Neural progenitor cell (in vitro differentiated cells): Measurements from ENCODE around the gene MGLL. TPM values are rescaled to one million over a fixed set of nuclear protein-coding genes. Genes with fewer than 3 reads are reported as not detected.

Experiments used
- DNase-seq: peaks from one replicate; pipeline ENCODE4 v3.0.0-alpha.2; 2016; ENCODE audit warnings: low spot score
- H2AFZ ChIP-seq: fragments of 200-600 bp; sonication (generic); replicated peaks from 2 replicates; pipeline ENCODE4 v1.6.1; 2016; ENCODE audit warnings: antibody characterized with exemption
- H3F3A ChIP-seq: fragments of 200-600 bp; sonication (generic); 2 replicates; pipeline ENCODE4 v1.6.1; 2016; ENCODE audit warnings: antibody characterized with exemption, low read depth
- H3K27ac ChIP-seq: fragments of 200-600 bp; sonication (generic); 2 replicates; pipeline ENCODE4 v1.5.1; 2016; ENCODE audit warnings: mild to moderate bottlenecking
- H3K27me3 ChIP-seq: fragments of 200-600 bp; sonication (generic); 2 replicates; pipeline ENCODE4 v1.6.1; 2016; ENCODE audit warnings: mild to moderate bottlenecking, moderate library complexity
- H3K36me3 ChIP-seq: fragments of 200-600 bp; sonication (generic); 2 replicates; pipeline ENCODE4 v1.5.1; 2016
- H3K4me1 ChIP-seq: fragments of 200-600 bp; sonication (generic); 2 replicates; pipeline ENCODE4 v1.6.1; 2016; ENCODE audit warnings: mixed run types
- H3K4me2 ChIP-seq: fragments of 200-600 bp; sonication (generic); 2 replicates; pipeline ENCODE4 v1.6.1; 2016
- H3K4me3 ChIP-seq: fragments of 200-600 bp; sonication (generic); 2 replicates; pipeline ENCODE4 v1.5.1; 2016
- H3K79me2 ChIP-seq: fragments of 200-600 bp; sonication (generic); 2 replicates; pipeline ENCODE4 v1.6.1; 2016; ENCODE audit warnings: low read depth
- H3K9ac ChIP-seq: fragments of 200-600 bp; sonication (generic); 2 replicates; pipeline ENCODE4 v1.6.1; 2016
- H3K9me3 ChIP-seq: fragments of 200-600 bp; sonication (generic); 2 replicates; pipeline ENCODE4 v1.5.1; 2016; ENCODE audit warnings: low read depth
- H4K20me1 ChIP-seq: fragments of 200-600 bp; sonication (generic); 2 replicates; pipeline ENCODE4 v1.6.1; 2016; ENCODE audit warnings: low read depth
- H3K27ac Mint-ChIP-seq: 3 replicates; pipeline ENCODE4 v1.8.0; 2021; ENCODE audit warnings: mixed read lengths
- H3K27me3 Mint-ChIP-seq: 2 replicates; pipeline ENCODE4 v1.8.0; 2022; ENCODE audit warnings: low read depth, mild to moderate bottlenecking, inconsistent platforms, moderate library complexity, mixed read lengths; ENCODE audit not compliant: insufficient read depth
- H3K36me3 Mint-ChIP-seq: 3 replicates; pipeline ENCODE4 v1.8.0; 2021; ENCODE audit warnings: mixed read lengths
- H3K4me1 Mint-ChIP-seq: 3 replicates; pipeline ENCODE4 v1.8.0; 2021; ENCODE audit warnings: mixed read lengths
- H3K4me3 Mint-ChIP-seq: 3 replicates; pipeline ENCODE4 v1.8.0; 2021; ENCODE audit warnings: mild to moderate bottlenecking, moderate library complexity, mixed read lengths
- H3K9me3 Mint-ChIP-seq: 3 replicates; pipeline ENCODE4 v1.8.0; 2020; ENCODE audit warnings: mixed read lengths
- EZH2 ChIP-seq: fragments of 200-600 bp; sonication (generic); IDR thresholded peaks from 2 replicates; pipeline ENCODE4 v1.6.1; 2017; ENCODE audit warnings: antibody characterized with exemption, mild to moderate bottlenecking, moderate library complexity
- EZH2phosphoT487 ChIP-seq: fragments of 200-600 bp; sonication (generic); IDR thresholded peaks from 2 replicates; pipeline ENCODE4 v1.6.1; 2017; ENCODE audit warnings: antibody characterized with exemption
- total RNA-seq: library from RNA; depleted of rRNA; stranded (reverse); fragments of >200 nt; gene quantifications from 2 replicates; pipeline ENCODE4 v1.2.3, GENCODE V29; 2015; ENCODE audit warnings: low replicate concordance
- TF ChIP-seq, protein P1 (sequence below): fragments of 200-600 bp; sonication (generic); IDR thresholded peaks from 2 replicates; pipeline ENCODE4 v1.5.1; 2017; ENCODE audit warnings: antibody characterized with exemption, mild to moderate bottlenecking

MGLL gene
- total RNA-seq, 1 donor from 2014 or later, result 0.15 TPM

DNA sequence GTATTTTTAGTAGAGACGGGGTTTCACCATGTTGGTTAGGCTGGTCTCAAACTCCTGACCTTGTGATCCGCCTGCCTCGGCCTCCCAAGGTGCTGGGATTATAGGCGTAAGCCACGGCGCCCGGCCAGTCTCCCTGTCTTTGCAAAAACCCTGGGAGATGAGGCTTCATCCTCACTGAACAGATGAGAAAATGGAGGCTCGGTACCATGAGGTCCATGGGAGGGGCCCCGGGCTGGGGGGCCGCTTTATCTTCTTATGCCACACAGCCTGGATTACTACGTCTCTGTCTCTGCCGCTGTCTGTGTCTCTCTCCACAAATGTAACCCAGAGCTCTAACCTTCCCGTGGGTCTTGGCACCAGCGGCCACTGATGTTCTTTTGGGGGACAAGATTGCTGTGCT is 110.4 kb downstream of the MGLL start:
- H3K27me3 Mint-ChIP-seq, result peaks cover 10% of the 10 kb centered on the region
- no peak for DNase-seq
- H3K4me3 Mint-ChIP-seq, result no peak overlapping the region
- peak overlapping the region; percentile 61 for H3K27ac Mint-ChIP-seq
- Histone ChIP-seq H3K27ac (no peak overlapping the region), H3K4me3 (no peak overlapping the region), H3K9ac (no peak overlapping the region), H3K27me3 (no peaks in the 10 kb centered on the region), H3K4me1 (peaks cover 19% of the 10 kb centered on the region), H3F3A (peaks cover 8% of the 10 kb centered on the region), H3K36me3 (no peaks in the 10 kb centered on the region), H3K9me3 (no peaks in the 10 kb centered on the region), H3K4me2 (no peak overlapping the region), H2AFZ (no peak overlapping the region), H3K79me2 (no peaks in the 10 kb centered on the region), H4K20me1 (no peaks in the 10 kb centered on the region)
- TF ChIP-seq EZH2phosphoT487 (no peak), EZH2 (no peak)
- TF ChIP-seq, protein P1, sequence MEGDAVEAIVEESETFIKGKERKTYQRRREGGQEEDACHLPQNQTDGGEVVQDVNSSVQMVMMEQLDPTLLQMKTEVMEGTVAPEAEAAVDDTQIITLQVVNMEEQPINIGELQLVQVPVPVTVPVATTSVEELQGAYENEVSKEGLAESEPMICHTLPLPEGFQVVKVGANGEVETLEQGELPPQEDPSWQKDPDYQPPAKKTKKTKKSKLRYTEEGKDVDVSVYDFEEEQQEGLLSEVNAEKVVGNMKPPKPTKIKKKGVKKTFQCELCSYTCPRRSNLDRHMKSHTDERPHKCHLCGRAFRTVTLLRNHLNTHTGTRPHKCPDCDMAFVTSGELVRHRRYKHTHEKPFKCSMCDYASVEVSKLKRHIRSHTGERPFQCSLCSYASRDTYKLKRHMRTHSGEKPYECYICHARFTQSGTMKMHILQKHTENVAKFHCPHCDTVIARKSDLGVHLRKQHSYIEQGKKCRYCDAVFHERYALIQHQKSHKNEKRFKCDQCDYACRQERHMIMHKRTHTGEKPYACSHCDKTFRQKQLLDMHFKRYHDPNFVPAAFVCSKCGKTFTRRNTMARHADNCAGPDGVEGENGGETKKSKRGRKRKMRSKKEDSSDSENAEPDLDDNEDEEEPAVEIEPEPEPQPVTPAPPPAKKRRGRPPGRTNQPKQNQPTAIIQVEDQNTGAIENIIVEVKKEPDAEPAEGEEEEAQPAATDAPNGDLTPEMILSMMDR, result no peak
- peaks cover 51% of the 10 kb centered on the region for H3K4me1 Mint-ChIP-seq
- no peaks in the 10 kb centered on the region for H3K36me3 Mint-ChIP-seq
- no peaks in the 10 kb centered on the region for H3K9me3 Mint-ChIP-seq

DNA sequence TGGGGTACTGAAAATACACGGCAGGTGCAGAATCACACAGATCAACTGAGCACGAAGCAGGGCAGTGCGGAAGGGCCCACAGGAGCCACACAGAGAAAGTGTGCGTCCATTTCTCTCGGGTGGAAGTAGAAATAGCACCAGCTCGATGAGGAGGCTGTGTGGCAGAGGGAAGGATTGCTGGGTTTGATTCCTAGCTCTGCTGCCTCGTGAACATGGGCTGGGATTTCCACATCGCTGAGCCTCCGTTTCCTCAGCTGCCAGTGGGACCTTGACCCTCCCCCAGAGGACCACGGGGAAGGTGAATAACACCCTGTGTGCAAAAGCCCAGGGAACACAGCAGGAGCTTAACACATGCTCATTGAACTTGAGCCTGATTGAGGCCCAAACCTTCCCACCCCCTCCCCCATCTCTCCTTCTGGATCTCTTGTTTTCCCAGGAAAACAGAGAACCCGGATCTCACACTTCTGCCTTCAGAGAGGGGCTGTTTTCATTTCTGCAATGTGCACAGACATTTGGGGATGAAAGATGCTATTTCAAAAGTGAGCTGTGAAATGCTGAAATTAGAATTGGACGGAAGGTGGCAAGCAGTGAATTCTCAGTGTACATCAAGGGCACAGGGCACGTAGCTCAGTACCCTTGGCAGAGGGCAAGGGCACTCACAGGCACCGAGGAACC is 111.2 kb downstream of the MGLL start:
- Histone ChIP-seq H3K79me2 (no peaks in the 10 kb centered on the region), H3K9me3 (no peaks in the 10 kb centered on the region), H3K4me3 (no peak overlapping the region), H4K20me1 (no peaks in the 10 kb centered on the region), H3K36me3 (no peaks in the 10 kb centered on the region), H3K27ac (no peak overlapping the region), H2AFZ (no peak overlapping the region), H3K27me3 (no peaks in the 10 kb centered on the region), H3K4me1 (peaks cover 19% of the 10 kb centered on the region), H3K9ac (no peak overlapping the region), H3K4me2 (no peak overlapping the region), H3F3A (peaks cover 8% of the 10 kb centered on the region)
- TF ChIP-seq, protein P1, result no peak
- TF ChIP-seq EZH2 (no peak), EZH2phosphoT487 (no peak)
- H3K36me3 Mint-ChIP-seq, result no peaks in the 10 kb centered on the region
- peaks cover 9% of the 10 kb centered on the region for H3K27me3 Mint-ChIP-seq
- peak overlapping the region; percentile 31 for H3K27ac Mint-ChIP-seq
- H3K4me1 Mint-ChIP-seq, result peaks cover 46% of the 10 kb centered on the region
- H3K4me3 Mint-ChIP-seq, result no peak overlapping the region
- DNase-seq, result no peak
- no peaks in the 10 kb centered on the region for H3K9me3 Mint-ChIP-seq

DNA sequence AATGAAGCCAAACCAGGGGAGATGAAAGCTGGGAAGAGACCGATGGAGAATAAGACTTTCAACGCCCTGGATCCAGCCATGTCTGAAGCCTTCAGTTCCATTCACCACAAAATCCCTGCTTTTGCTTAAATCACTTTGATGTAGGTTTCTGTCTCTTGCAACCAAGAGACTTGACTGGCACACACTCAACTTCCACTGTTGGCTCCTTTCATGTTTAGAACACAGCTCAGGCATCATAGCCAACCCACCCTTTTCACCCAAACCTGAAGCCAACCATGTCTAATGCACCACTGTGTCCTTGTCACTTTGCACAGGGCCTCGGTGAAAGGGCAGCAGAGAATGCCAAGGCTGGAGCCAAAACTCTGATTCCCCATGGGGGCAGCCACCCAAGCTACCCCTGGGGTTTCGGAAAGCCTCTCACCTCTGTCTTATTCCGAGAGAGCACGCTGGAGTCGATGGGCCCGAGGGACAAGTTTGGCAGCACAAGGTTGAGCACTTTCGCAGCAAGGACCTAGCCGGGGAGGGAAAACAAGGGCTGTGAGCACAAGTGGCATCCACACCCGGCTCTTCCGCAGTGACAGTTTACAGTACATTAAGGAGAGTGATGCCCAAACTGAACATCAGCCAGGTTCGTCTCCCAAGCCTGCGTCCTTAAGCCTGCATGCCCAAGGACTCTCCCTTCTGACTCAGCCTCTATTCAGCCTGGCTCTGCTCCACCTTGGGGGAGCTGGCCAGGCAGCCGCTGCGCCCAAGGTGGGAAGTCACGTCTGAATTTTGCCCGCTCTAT is 112.0 kb downstream of the MGLL start:
- no peak overlapping the region for H2AFZ ChIP-seq
- H3K36me3 ChIP-seq, result no peaks in the 10 kb centered on the region
- peaks cover 45% of the 10 kb centered on the region for H3K4me1 Mint-ChIP-seq
- no peaks in the 10 kb centered on the region for H3K79me2 ChIP-seq
- H3K4me1 ChIP-seq, result peaks cover 19% of the 10 kb centered on the region
- H3K9ac ChIP-seq, result no peak overlapping the region
- no peaks in the 10 kb centered on the region for H3K9me3 Mint-ChIP-seq
- peak overlapping the region; percentile 31 for H3K27ac Mint-ChIP-seq
- no peak overlapping the region for H3K4me3 Mint-ChIP-seq
- H4K20me1 ChIP-seq, result no peaks in the 10 kb centered on the region
- no peaks in the 10 kb centered on the region for H3K27me3 ChIP-seq
- H3K36me3 Mint-ChIP-seq, result no peaks in the 10 kb centered on the region
- H3K4me3 ChIP-seq, result no peak overlapping the region
- H3F3A ChIP-seq, result peaks cover 8% of the 10 kb centered on the region
- TF ChIP-seq, protein P1, result no peak
- no peak for TF ChIP-seq EZH2phosphoT487
- no peak for TF ChIP-seq EZH2
- no peak for DNase-seq
- no peaks in the 10 kb centered on the region for H3K9me3 ChIP-seq
- H3K27me3 Mint-ChIP-seq, result peaks cover 9% of the 10 kb centered on the region
- no peak overlapping the region for H3K27ac ChIP-seq
- no peak overlapping the region for H3K4me2 ChIP-seq
